ENCODE results near the gene ACTN4.

The ACTN4 gene

DNA sequence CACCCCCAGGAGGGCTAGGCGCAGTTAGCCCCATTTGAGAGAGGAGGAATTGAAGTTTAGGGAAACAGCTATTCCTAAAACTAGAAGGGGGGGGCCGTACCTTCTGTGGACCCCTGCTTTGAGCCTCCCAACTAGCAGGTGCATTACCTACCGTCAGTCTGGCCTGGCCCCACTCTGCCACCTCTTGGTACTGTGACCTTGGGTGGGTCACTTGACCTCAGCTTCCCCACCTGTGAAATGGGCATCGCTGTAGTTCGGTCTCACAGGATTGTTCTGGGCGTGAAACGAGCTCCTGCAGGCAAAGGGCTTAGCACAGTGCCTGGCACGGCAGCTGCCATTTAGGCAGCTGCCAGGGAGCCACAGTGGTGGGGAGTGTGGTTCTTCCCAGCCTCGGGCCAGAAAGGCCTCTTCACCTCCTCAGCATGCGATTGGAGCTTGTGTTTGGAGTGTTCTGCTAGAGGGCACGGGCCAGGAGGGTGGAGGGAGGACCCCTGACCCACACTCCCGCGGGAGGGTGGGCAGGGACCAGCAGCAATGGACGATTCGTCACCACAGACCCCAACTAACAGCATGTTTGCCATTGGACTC lies 64.8 kb downstream of the ACTN4 start:
- DNase-seq = no peak

DNA sequence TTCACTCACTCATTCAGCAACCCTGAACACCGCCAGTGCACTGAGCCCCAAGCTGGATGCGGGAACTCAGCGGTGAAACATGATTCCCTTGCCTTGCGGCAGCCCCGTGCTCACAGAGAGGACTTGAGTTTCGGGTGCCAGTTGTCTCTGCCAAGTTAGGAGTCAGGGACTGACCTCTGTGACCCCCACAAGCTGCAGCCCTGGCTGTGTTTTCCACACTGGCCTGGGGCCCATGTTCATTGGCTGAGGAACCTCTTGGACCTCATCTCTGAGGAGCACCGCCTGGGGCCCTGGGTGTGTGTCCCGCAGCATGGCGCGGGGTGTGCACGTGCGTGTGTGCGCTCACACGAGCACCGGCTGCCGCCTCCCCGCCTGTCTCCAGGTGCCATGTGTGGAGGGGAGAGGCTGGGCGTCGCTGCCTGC lies 65.8 kb downstream of the ACTN4 start:
- no peak for DNase-seq

DNA sequence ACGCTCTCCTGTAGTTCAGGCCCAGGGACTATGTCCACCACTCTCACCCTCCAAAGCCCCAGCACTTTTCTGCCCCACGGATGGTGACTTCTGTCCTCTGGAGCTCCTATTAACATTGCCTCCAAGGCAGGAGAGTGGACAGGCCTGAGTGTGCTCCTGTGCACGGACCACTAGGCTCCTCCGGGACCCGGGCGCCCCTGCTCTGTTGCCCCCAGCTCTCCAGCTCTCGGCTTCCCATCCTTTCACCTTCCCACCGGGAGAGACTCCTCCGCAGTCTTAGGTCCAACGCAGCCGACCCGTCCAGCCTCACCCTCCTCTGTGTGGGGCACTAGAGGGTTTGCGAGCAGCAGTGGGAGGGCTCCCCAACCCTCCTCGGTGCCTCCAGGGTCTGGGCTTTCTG lies 66.4 kb downstream of the ACTN4 start:
- no peak for DNase-seq

DNA sequence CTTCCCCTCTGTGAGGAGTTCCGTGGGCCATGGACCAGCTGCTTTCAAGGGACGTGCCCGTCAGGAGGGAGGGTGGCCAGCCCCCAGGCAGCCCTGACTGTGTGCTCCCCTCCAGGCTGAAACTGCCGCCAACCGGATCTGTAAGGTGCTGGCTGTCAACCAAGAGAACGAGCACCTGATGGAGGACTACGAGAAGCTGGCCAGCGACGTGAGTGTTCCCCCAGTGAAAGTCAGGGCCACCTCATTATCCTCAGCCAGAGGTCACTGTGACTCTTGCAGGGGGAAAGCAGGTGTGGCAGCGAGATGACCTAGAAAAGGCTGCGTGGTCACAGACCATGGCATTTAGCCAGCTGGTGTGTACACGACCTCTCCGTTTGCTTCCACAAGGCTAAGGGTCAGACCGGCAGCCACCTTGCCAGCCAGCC lies 66.9 kb downstream of the ACTN4 start:
- no peak for DNase-seq

DNA sequence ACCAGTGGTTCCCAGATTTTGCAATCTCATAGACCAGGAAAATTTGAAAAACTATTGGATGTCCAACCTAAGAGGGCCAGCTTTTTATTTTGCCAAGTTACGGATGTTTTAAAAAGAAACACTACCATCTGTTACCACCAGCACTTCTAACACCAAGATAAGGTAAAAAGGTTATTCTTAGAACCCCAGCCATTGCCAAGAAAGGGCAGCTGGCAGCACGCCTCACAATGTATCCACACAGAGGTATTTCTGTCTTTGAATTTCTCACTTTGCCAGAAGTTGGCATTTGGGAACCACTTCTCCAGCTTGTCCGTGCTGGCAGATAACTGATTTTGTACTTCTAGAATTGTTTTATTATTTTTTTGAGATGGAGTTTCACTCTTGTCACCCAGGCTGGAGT lies 68.1 kb downstream of the ACTN4 start:
- DNase-seq = no peak

DNA sequence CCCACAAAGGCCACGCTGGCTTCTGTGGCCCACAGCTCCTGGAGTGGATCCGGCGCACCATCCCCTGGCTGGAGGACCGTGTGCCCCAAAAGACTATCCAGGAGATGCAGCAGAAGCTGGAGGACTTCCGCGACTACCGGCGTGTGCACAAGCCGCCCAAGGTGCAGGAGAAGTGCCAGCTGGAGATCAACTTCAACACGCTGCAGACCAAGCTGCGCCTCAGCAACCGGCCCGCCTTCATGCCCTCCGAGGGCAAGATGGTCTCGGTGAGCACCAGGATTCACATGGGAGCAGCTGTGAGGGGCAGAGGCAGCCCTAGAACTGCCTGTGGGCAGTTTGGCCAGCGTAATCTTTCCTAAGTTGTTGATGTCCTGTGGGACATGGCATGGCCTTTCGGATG lies 69.6 kb downstream of the ACTN4 start:
- no peak for DNase-seq

DNA sequence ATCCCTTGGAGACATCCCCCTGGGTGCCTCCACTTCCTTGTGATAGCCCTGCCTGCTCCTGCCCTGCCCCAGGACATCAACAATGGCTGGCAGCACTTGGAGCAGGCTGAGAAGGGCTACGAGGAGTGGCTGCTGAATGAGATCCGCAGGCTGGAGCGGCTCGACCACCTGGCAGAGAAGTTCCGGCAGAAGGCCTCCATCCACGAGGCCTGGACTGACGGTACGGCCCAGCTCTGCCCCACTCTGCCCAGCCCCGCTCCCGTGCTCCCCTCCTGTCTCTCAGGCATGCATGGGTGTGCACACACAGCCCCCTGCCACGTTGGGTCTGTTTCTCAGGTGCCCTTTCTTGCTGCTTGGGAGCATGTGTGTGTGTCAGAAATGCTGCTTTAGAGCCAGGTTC lies 70.4 kb downstream of the ACTN4 start:
- no peak for DNase-seq

DNA sequence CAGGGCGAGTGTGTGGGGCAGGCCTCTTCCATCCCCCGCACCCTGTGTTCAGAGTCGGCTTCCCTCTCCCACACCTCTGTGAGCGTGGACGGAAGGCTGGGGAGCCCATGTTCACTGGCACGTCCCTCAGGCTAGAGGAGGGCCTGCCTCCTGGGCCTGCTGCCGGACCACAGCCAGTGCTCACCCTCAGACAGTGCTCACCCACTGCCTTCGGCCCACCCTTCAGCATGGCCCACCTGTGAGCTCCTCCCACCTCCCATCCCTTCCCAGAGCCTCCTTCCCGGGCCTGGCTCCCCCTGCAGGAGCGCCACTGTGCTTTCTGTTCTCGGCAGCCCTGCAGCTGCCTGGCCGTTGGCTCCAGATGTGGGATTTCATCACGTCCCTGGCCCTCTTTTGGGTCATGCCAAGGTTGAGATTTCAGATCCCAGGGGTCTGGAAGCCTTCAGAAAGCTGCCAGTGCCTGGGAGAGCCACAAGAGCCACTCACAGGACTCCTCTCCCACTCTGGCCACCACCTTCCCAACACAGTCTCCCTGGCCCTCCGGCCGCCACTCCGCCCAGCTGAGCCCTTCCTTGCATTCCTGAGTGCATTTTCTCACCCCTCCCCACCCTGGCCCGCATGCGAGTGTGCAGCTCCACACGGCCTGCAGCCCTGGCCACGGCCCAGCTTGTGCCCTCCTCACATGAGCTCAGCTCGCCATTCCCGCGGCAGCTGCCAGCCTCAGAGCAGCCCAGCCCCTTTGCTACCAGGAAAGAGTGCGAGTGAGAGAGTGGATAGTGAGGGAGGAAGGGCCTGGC lies 71.5 kb downstream of the ACTN4 start:
- DNase-seq = no peak

DNA sequence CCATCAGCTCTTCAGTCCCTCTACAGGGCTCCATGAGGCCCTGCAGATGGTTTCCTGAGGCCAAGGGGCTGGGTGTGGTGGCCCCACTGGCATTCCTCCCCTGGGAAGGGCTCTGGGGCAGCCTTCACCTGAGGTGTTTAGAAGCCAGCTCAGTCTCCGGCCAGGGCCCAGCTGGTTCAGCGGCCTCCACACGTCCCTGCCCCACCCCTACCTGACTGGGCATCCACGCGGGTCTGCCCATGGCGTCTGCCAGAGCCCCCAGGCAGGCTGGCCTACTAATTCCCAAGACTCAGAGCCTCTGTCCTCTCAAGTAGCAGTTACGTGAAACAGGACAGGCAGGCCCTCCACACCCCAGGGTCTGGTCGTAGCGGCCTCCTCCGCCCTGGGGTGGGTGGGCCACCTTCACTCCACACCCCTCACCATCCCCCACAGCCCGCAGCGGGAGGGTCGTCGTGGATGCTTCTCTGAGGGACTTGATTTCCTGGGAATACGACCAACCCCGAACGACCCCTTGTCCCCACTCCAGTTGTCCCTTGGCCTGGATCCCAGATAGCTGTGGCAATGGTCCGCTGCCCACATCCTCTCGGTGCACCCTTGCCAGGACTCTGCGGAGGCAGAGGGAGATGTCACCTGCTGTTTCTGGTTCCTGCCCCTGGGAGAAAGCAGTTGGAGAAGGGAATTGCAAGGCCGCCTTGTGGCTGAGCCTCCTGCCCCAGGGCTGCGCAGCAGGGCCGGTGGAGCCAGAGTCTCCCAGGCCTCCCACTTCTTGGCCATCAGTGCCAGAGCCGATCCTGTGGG lies 72.5 kb downstream of the ACTN4 start:
- no peak for DNase-seq

DNA sequence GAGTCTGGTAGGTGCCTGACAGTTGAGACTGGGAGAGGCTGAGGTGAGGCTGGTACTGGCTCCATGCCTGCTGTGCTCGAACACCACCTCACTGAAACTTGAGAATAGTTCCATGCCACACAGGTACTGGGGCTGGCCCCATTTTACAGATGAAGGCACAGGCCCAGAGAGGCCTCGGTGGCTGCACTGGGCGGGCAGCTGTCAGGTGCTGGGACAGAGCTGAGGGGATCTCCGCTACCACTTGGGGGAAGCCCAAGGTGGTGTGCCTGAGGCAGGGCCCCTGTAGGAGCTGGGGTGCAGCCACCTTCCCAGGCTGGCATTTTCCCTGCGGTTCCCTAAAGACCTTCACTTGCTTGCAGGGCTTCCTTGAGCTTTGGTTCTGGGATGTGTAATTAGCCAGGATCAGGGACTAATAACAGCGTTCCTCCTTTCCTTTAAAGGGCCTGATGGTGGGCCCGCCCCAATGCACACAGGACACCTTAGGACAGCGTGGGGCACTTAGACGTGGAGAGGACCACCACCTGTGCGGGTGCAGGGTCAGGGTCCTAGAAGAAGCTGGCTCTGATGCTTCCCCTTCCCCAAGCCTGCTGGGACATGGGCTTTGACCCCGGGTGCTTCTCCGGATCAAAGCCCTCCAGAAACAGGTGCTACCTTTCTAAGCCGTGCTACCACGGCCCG lies 73.2 kb downstream of the ACTN4 start:
- no peak for DNase-seq

DNA sequence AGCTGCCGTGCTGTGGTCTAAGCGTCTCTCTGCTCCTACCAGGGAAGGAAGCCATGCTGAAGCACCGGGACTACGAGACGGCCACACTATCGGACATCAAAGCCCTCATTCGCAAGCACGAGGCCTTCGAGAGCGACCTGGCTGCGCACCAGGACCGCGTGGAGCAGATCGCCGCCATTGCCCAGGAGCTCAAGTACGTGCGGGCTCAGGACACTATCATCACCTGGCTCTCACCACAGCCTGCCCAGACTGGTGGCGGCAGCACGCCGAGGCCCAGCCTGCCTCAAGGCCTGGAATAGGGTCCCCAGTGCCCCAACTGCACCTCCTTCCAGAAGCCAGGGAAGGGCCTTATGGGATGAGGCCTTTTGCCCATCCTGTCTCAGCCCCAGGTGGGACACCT lies 74.0 kb downstream of the ACTN4 start:
- DNase-seq = no peak

DNA sequence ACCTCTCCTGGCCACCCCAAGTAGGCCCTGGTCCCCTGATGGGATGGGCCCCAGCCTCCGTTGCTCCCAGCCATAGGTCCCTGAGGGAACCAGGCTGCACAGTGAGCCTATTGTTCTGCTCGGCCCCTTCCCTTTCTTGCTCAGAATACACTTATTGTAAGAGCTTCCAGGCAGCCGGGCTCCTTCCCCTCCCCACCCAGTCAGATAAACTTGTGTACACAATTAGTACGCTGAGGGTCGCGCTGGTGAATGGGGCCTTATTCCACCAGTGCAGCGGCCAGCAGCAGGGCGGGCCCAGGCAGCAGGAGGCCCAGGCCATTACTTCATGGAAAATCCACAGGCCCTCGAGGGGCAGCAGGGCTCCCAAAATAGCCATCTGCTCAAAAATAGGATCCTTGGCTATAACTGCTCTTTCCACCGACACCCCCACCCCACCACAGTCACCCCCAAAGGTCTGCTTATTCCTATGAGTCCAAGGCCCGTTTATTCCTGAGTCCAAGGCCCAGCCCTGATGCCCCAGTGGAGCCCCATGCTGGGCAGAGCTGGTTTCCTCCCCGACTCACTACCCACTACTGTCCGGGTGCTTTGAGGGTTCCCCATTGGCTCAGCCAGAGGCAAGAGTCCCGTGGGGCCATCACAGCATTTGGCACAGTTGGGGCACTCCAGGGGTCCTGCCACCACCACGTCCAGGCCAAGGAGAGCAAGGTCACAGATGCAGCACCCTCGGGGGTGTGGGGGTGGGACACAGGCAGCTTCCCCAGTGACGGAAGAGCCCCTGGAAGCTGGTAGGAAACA lies 74.7 kb downstream of the ACTN4 start:
- DNase-seq = no peak

DNA sequence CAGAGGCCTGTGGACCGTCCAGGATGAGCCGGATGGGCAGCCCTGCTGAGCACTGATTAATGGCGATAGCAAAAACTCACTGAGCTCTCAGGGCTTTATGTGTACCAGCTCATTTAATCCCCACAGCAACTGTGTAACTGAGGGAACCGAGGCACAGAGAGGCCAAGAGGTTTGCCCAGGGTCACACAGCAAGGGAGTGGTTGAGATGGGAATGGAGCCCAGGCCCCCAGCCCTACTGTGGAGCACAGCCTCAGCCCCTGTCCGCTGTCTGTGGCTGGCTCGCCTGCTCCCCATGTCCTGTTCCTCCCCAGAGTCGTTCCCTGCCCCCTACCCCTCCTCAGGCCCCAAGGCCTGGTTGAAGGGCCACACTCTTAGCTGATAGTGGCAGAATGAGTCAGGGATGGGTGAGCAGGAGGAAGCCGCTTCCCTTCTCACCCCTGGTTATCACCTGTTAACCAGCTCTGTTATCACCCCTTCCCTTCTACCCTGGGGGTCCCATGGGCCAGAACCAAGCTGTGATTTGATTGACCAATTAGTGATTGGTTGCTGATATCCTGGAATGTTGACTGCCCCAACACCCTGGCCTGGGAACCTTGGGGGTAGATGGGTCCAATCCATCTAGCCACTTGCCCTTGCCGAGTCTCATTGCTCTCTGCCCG lies 75.6 kb downstream of the ACTN4 start:
- DNase-seq = no peak

DNA sequence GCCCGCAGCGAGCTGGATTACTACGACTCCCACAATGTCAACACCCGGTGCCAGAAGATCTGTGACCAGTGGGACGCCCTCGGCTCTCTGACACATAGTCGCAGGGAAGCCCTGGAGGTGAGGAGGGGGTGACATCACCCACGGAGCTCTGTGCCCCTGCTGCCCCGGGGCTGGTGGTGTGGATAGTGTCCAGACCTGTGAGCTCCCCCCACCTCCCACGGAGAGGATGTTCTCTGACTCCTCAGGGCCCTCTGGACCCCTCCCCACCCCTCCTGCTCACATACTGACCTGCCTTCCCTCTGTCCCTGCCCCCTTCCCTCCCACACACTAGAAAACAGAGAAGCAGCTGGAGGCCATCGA lies 76.1 kb downstream of the ACTN4 start:
- DNase-seq = no peak

DNA sequence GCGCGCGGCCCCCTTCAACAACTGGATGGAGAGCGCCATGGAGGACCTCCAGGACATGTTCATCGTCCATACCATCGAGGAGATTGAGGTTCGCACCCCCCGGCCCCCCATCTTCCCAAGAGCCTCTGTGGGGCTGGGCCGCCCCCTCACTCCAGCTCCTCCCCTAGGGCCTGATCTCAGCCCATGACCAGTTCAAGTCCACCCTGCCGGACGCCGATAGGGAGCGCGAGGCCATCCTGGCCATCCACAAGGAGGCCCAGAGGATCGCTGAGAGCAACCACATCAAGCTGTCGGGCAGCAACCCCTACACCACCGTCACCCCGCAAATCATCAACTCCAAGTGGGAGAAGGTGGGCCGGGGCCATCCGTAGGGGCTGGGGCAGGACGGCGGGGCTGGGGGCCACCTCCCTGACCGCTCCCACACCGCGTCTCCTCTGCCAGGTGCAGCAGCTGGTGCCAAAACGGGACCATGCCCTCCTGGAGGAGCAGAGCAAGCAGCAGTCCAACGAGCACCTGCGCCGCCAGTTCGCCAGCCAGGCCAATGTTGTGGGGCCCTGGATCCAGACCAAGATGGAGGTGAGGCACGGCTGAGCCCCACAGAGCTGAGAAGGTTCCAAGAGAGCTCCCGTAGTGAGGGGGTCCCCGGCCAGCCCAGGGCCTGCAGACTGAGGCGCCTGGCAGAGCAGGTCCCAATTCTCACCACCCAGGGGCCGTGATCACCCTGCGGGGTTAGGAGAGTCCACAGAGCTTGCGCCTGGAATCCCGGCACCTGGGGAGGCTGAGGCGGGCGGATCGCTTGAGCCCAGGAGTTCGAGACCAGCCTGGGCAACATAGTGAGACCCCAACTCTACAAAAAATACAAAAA lies 76.8 kb downstream of the ACTN4 start:
- no peak for DNase-seq

DNA sequence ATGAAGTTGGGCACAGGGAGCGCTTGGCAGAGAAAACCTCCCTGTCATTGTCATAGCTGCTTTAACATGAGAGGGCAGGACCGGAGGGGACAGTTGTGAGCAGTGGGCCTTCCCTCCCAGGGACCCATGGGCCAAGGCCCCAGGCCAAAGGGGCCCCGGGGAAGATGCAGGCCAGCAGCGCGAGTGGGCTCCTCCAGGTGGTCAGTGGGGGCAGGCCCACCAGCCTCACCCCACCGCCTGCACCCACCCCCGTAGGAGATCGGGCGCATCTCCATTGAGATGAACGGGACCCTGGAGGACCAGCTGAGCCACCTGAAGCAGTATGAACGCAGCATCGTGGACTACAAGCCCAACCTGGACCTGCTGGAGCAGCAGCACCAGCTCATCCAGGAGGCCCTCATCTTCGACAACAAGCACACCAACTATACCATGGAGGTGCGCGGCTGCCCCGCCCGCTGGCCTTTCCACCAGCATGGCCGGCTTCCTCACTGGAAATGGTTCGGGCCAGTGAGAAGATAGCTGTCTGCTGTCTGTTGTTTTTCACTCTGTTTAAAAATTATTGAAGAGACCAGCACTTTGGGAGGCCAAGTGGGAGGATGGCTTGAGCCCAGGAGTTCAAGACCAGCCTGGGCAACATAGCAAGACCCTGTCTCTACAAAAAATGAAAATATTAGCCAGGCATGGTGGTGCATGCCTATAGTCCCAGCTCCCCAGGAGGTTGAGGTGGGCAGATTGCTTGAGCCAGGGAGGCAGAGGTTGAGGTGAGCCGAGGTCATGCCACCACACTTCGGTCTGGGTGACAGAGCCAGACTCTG lies 78.2 kb downstream of the ACTN4 start:
- no peak for DNase-seq

DNA sequence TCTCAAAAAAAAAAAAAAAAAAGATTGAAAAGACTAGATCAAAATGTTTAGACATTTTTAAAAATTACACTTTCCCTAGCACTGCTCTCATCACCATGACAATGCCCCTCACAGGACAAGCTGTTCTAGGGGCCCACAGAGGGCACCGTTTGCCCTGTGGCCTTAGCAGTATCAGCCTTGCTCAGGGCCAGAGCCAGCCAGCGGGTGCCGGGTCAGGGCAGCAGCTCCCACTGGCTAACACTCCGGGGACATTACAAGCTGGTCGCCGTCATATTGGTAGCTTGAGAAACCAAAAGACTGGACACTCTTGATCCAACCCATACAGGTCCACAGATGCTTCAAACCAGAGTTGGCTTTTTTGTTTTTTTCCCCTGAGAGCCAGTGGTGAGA lies 78.8 kb downstream of the ACTN4 start:
- DNase-seq = no peak

DNA sequence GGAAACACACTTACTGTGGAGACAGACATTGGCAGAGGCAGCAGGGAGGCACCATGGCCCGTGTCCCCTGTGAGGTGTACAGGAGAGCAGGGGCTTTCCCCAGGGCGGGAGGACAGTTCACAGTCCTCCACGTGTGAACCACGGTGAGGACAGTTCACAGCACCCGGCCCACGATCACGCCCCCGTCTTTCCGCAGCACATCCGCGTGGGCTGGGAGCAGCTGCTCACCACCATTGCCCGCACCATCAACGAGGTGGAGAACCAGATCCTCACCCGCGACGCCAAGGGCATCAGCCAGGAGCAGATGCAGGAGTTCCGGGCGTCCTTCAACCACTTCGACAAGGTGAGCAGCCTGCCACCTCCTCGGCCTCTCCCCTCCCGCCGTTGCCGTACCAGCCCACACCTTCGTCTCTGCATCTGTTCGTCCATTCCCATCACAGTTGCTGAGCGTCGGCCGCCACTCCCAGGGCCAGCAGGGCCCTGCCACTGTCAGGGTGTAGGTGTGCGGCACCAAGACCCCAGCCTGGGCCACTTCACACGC lies 79.4 kb downstream of the ACTN4 start:
- DNase-seq = no peak

DNA sequence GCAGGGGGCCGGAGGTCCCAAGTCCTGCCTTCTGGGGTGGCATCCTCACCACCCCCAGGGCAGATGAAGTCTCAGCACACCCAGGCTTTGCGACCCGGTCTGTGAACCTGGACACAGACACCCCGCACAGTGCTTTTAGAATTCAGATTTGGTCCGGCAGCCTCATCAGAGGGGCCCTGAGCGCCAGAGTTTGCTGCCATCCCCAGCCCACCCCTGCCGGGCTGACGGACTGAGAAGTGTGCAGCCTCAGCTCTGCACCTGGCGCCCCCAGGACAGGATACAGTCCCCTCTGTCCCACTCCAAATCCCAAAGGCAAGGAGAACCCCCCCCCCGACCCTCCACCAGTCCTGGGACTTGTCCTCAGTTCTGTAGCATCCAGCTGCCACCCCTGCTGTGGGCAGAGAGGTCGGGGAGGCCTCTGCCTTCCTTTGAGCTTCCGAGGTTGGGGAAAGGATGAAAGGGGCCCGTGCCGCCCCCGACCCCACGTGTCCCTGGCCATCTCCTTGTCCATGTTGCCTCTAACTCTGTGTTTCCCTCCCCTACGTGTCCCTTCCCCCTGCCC lies 79.9 kb downstream of the ACTN4 start:
- DNase-seq = no peak

Measured in T-helper 9 cell (primary cell).